ENCODE measurements around the gene OR6Q1. TPM values are rescaled to one million over a fixed set of nuclear protein-coding genes. Genes with fewer than 3 reads are reported as not detected.

Gene OR6Q1
- total and polyA plus RNA-seq, 2 of the 13 experiments (the other 11 are each of a cell fraction or from before 2014, with no cell fraction given), result not detected

GRCh38 chr11:58060939-58061672, 30.4 kb downstream of the OR6Q1 start (continued):
- TF ChIP-seq POLR2G (IDR thresholded peaks at IDR 0.05; ENCODE audit: low read depth, low read length), result no peak
- TF ChIP-seq SUZ12 (IDR thresholded peaks at IDR 0.05; ENCODE audit: low read depth, low read length), result no peak
- no peak for TF ChIP-seq FOXA1 (IDR thresholded peaks at IDR 0.05)
- peak; percentile 53; the same call in 1 of the 2 replicates for TF ChIP-seq FOXA1 (CRISPR knock-in tag; IDR thresholded peaks at IDR 0.05)
- TF ChIP-seq SP1 (IDR thresholded peaks at IDR 0.05), result no peak
- no peak for TF ChIP-seq SP1 (CRISPR knock-in tag; IDR thresholded peaks at IDR 0.05)
- no peak for TF ChIP-seq ZNF292 (CRISPR knock-in tag; IDR thresholded peaks at IDR 0.05; ENCODE audit: borderline replicate concordance, low read depth)
- TF ChIP-seq ZNF83 (CRISPR knock-in tag; IDR thresholded peaks at IDR 0.05; ENCODE audit: borderline replicate concordance), result no peak
- no peak for TF ChIP-seq KDM2A (CRISPR knock-in tag; IDR thresholded peaks at IDR 0.05; ENCODE audit: borderline replicate concordance, low read depth)
- TF ChIP-seq, protein P1, sequence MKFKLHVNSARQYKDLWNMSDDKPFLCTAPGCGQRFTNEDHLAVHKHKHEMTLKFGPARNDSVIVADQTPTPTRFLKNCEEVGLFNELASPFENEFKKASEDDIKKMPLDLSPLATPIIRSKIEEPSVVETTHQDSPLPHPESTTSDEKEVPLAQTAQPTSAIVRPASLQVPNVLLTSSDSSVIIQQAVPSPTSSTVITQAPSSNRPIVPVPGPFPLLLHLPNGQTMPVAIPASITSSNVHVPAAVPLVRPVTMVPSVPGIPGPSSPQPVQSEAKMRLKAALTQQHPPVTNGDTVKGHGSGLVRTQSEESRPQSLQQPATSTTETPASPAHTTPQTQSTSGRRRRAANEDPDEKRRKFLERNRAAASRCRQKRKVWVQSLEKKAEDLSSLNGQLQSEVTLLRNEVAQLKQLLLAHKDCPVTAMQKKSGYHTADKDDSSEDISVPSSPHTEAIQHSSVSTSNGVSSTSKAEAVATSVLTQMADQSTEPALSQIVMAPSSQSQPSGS (CRISPR knock-in tag; IDR thresholded peaks at IDR 0.05), result peak; percentile 74
- peak; percentile 30 for TF ChIP-seq ZEB1 (IDR thresholded peaks at IDR 0.05; ENCODE audit: insufficient replicate concordance, low read depth)
- TF ChIP-seq GATAD2A (CRISPR knock-in tag; IDR thresholded peaks at IDR 0.05), result peak; percentile 89
- TF ChIP-seq TEAD2 (CRISPR knock-in tag; IDR thresholded peaks at IDR 0.05), result no peak
- TF ChIP-seq CBX5 (CRISPR knock-in tag; IDR thresholded peaks at IDR 0.05; ENCODE audit: borderline replicate concordance), result no peak
- TF ChIP-seq HDAC2 (CRISPR knock-in tag; IDR thresholded peaks at IDR 0.05), result peak; percentile 76; the same call in 1 of the 2 replicates
- TF ChIP-seq JUND (CRISPR knock-in tag; IDR thresholded peaks at IDR 0.05), result no peak; the same call in 1 of the 2 replicates
- no peak for TF ChIP-seq ZNF660 (CRISPR knock-in tag; IDR thresholded peaks at IDR 0.05; ENCODE audit: borderline replicate concordance, low read depth)
- TF ChIP-seq, protein P2, sequence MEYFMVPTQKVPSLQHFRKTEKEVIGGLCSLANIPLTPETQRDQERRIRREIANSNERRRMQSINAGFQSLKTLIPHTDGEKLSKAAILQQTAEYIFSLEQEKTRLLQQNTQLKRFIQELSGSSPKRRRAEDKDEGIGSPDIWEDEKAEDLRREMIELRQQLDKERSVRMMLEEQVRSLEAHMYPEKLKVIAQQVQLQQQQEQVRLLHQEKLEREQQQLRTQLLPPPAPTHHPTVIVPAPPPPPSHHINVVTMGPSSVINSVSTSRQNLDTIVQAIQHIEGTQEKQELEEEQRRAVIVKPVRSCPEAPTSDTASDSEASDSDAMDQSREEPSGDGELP (IDR thresholded peaks at IDR 0.05; ENCODE audit: borderline replicate concordance, low read depth), result peak; percentile 39; the same call in 1 of the 2 replicates
- no peak for TF ChIP-seq PRMT3 (CRISPR knock-in tag; IDR thresholded peaks at IDR 0.05; ENCODE audit: borderline replicate concordance, low read depth)
- peak; percentile 42; the same call in 1 of the 2 replicates for TF ChIP-seq EHMT2 (IDR thresholded peaks at IDR 0.05; ENCODE audit: borderline replicate concordance, low read depth, low read length)
- no peak for TF ChIP-seq ZNF766 (CRISPR knock-in tag; IDR thresholded peaks at IDR 0.05; ENCODE audit: borderline replicate concordance)
- TF ChIP-seq, protein P3, sequence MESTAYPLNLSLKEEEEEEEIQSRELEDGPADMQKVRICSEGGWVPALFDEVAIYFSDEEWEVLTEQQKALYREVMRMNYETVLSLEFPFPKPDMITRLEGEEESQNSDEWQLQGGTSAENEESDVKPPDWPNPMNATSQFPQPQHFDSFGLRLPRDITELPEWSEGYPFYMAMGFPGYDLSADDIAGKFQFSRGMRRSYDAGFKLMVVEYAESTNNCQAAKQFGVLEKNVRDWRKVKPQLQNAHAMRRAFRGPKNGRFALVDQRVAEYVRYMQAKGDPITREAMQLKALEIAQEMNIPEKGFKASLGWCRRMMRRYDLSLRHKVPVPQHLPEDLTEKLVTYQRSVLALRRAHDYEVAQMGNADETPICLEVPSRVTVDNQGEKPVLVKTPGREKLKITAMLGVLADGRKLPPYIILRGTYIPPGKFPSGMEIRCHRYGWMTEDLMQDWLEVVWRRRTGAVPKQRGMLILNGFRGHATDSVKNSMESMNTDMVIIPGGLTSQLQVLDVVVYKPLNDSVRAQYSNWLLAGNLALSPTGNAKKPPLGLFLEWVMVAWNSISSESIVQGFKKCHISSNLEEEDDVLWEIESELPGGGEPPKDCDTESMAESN (CRISPR knock-in tag; conservative IDR thresholded peaks at IDR 0.05), result peak; percentile 58; the same call in 1 of the 2 replicates
- no peak for TF ChIP-seq CREB1 (IDR thresholded peaks at IDR 0.05)
- TF ChIP-seq CREB1 (CRISPR knock-in tag; IDR thresholded peaks at IDR 0.05), result peak; percentile 57; the same call in 1 of the 2 replicates
- no peak for TF ChIP-seq ZNF564 (CRISPR knock-in tag; IDR thresholded peaks at IDR 0.05)
- TF ChIP-seq ZSCAN30 (CRISPR knock-in tag; IDR thresholded peaks at IDR 0.05), result no peak
- TF ChIP-seq, protein P4, sequence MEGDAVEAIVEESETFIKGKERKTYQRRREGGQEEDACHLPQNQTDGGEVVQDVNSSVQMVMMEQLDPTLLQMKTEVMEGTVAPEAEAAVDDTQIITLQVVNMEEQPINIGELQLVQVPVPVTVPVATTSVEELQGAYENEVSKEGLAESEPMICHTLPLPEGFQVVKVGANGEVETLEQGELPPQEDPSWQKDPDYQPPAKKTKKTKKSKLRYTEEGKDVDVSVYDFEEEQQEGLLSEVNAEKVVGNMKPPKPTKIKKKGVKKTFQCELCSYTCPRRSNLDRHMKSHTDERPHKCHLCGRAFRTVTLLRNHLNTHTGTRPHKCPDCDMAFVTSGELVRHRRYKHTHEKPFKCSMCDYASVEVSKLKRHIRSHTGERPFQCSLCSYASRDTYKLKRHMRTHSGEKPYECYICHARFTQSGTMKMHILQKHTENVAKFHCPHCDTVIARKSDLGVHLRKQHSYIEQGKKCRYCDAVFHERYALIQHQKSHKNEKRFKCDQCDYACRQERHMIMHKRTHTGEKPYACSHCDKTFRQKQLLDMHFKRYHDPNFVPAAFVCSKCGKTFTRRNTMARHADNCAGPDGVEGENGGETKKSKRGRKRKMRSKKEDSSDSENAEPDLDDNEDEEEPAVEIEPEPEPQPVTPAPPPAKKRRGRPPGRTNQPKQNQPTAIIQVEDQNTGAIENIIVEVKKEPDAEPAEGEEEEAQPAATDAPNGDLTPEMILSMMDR (CRISPR knock-in tag; IDR thresholded peaks at IDR 0.05), result no peak
